PC-3 (cell line): ENCODE data around the gene PPP1R27. TPM values are rescaled to one million over a fixed set of nuclear protein-coding genes. Genes with fewer than 3 reads are reported as not detected.

Source experiments
- ATAC-seq: fragments of 200-7000 bp; cut with Tn5 transposase; 2 replicates; pipeline ENCODE4 v1.9.1; 2020; ENCODE audit warnings: mild to moderate bottlenecking, moderate library complexity
- BruUV-seq: library from RNA; stranded (reverse); fragments of 400-500 nt; replicated peaks from 2 replicates; lab custom pipeline; 2021; lab: Mats Ljungman, UMichigan
- CTCF ChIA-PET: fragments of 300-600 bp; sonication (Branson Sonifier 250); formaldehyde crosslinking; loops from one replicate; lab custom pipeline; 2022; ENCODE audit warnings: antibody characterized with exemption; lab: Charles Lee
- POLR2A ChIA-PET: fragments of 300-600 bp; sonication (Branson Sonifier 250); formaldehyde crosslinking; loops from one replicate; lab custom pipeline; 2022; ENCODE audit warnings: antibody characterized with exemption; ENCODE audit not compliant: unreplicated experiment; lab: Charles Lee
- DNase-seq: peaks from one replicate; pipeline ENCODE4 v3.0.0-alpha.2; 2015
- H2AFZ ChIP-seq: fragments of 300-600 bp; sonication (generic); 2 replicates; pipeline ENCODE4 v1.6.0; 2016; ENCODE audit warnings: antibody characterized with exemption, low read length
- H3F3A ChIP-seq: fragments of 300-600 bp; sonication (generic); one replicate; pipeline ENCODE4 v1.6.0; 2017; ENCODE audit warnings: antibody characterized with exemption, low read length, control low read depth, mild to moderate bottlenecking; ENCODE audit not compliant: unreplicated experiment
- H3K27ac ChIP-seq: fragments of 300-600 bp; sonication (generic); 2 replicates; pipeline ENCODE4 v1.5.1; 2016; ENCODE audit warnings: mild to moderate bottlenecking, low read length
- H3K27me3 ChIP-seq: fragments of 300-600 bp; sonication (generic); 2 replicates; pipeline ENCODE4 v1.6.1; 2016; ENCODE audit warnings: low read length, mixed read lengths
- H3K36me3 ChIP-seq: fragments of 300-600 bp; sonication (generic); 2 replicates; pipeline ENCODE4 v1.6.1; 2016; ENCODE audit warnings: low read depth, mixed run types, low read length, mixed read lengths
- H3K4me1 ChIP-seq: fragments of 300-600 bp; sonication (generic); 2 replicates; pipeline ENCODE4 v1.5.1; 2016; ENCODE audit warnings: low read length; ENCODE audit not compliant: insufficient read depth
- H3K4me2 ChIP-seq: fragments of 300-600 bp; sonication (generic); 2 replicates; pipeline ENCODE4 v1.6.0; 2016; ENCODE audit warnings: low read length
- H3K4me3 ChIP-seq: fragments of 300-600 bp; sonication (generic); 2 replicates; pipeline ENCODE4 v1.5.1; 2016; ENCODE audit warnings: mild to moderate bottlenecking, low read length, mixed read lengths
- H3K79me2 ChIP-seq: fragments of 300-600 bp; sonication (generic); 2 replicates; pipeline ENCODE4 v1.6.1; 2017; ENCODE audit warnings: low read length, mixed read lengths
- H3K9ac ChIP-seq: fragments of 300-600 bp; sonication (generic); 2 replicates; pipeline ENCODE4 v1.6.0; 2016; ENCODE audit warnings: mild to moderate bottlenecking, low read length
- H3K9me2 ChIP-seq: fragments of 300-600 bp; sonication (generic); replicated peaks from 2 replicates; pipeline ENCODE4 v1.6.1; 2016; ENCODE audit warnings: mixed run types, low read length, mixed read lengths
- H3K9me3 ChIP-seq: fragments of 300-600 bp; sonication (generic); 2 replicates; pipeline ENCODE4 v1.6.1; 2016; ENCODE audit warnings: low read length, mixed read lengths
- H4K20me1 ChIP-seq: fragments of 300-600 bp; sonication (generic); 2 replicates; pipeline ENCODE4 v1.6.1; 2016; ENCODE audit warnings: low read length, mixed read lengths
- EZH2 ChIP-seq: fragments of 300-600 bp; sonication (generic); IDR thresholded peaks from one replicate; pipeline ENCODE4 v1.6.1; 2017; ENCODE audit warnings: antibody characterized with exemption, mild to moderate bottlenecking, low read length; ENCODE audit not compliant: unreplicated experiment
- EZH2phosphoT487 ChIP-seq: fragments of 300-600 bp; sonication (generic); IDR thresholded peaks from 2 replicates; pipeline ENCODE4 v1.6.1; 2018; ENCODE audit warnings: mild to moderate bottlenecking, antibody characterized with exemption, low read length, borderline replicate concordance
- intact Hi-C: fragments of 100-400 bp; cut with micrococcal nuclease; formaldehyde crosslinking; loops from 2 replicates; pipeline ENCODE4 v1.9.0; 2023
- total RNA-seq: library from RNA; depleted of rRNA; stranded (reverse); fragments of >200 nt; gene quantifications from 2 replicates; pipeline ENCODE4 v1.2.3, GENCODE V29; 2014
- TF ChIP-seq, protein P1 (sequence below): fragments of 300-600 bp; sonication (generic); conservative IDR thresholded peaks from 2 replicates; pipeline ENCODE4 v1.5.1; 2017; ENCODE audit warnings: antibody characterized with exemption, low read depth, mild to moderate bottlenecking, low read length

PPP1R27 gene
- total RNA-seq, 1 experiment from 2014 or later, result not detected

DNA sequence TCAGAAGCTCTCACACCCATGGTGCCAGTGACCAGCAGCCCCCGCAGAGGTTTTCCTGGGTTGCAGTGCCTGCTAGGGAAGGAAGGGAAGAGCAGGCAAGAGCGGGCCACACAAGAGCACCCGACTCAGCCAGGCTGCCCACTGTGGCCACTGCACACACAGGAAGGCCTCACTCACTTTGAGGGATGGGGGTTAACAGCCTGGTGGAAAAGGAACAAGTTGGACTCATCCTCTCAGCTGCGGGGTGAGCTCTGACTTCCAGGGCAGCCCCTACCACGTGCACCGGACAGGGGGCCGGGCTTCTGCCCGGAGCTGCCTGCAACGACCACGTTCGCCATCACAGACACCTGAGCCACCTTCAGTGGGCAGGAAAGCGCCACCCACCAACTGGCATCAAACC, 17.4 kb upstream of the PPP1R27 start:
- no peak overlapping the region for H3K27ac ChIP-seq
- ATAC-seq (no peak), DNase-seq (no peak)
- no peak overlapping the region for H3K4me2 ChIP-seq
- no peak for TF ChIP-seq EZH2
- no peak for TF ChIP-seq EZH2phosphoT487
- TF ChIP-seq, protein P1, sequence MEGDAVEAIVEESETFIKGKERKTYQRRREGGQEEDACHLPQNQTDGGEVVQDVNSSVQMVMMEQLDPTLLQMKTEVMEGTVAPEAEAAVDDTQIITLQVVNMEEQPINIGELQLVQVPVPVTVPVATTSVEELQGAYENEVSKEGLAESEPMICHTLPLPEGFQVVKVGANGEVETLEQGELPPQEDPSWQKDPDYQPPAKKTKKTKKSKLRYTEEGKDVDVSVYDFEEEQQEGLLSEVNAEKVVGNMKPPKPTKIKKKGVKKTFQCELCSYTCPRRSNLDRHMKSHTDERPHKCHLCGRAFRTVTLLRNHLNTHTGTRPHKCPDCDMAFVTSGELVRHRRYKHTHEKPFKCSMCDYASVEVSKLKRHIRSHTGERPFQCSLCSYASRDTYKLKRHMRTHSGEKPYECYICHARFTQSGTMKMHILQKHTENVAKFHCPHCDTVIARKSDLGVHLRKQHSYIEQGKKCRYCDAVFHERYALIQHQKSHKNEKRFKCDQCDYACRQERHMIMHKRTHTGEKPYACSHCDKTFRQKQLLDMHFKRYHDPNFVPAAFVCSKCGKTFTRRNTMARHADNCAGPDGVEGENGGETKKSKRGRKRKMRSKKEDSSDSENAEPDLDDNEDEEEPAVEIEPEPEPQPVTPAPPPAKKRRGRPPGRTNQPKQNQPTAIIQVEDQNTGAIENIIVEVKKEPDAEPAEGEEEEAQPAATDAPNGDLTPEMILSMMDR, result no peak
- H2AFZ ChIP-seq, result no peak overlapping the region
- CTCF ChIA-PET, result no interaction called here
- peaks cover 62% of the 10 kb centered on the region for H3K79me2 ChIP-seq
- no peaks in the 10 kb centered on the region for H3K9me2 ChIP-seq
- peaks cover 25% of the 10 kb centered on the region for H4K20me1 ChIP-seq
- no peaks in the 10 kb centered on the region for H3F3A ChIP-seq
- H3K4me3 ChIP-seq, result no peak overlapping the region
- H3K4me1 ChIP-seq, result peaks cover 8% of the 10 kb centered on the region; the same call in 1 of the 2 replicates
- BruUV-seq, result no TSS peak
- H3K9ac ChIP-seq, result no peak overlapping the region
- intact Hi-C loops, result no loop called here
- H3K9me3 ChIP-seq, result no peaks in the 10 kb centered on the region
- H3K27me3 ChIP-seq, result no peaks in the 10 kb centered on the region
- POLR2A ChIA-PET, result no interaction called here
- H3K36me3 ChIP-seq, result peaks cover 46% of the 10 kb centered on the region

DNA sequence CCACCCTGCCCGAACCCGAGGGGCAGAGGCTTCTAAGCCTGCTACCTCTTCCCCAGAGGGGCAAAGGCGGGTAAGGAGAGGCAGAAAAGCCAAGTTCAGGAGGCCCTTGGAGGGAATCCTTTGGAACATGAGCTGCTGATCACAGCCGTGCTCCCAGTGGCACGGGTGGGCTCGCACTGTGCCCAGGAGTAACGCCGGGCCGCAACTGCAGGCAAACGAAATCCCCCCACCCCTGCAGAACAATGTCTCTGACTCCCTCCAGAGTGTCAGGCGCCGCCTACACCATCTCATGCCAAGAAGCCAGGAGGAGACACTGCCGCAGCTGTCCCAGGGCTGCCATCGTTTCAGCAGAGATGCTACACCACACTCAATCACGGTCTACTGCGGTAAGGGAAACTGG, 16.6 kb upstream of the PPP1R27 start:
- Histone ChIP-seq H3K4me2 (no peak overlapping the region), H3K9me3 (no peaks in the 10 kb centered on the region), H3K27me3 (no peaks in the 10 kb centered on the region), H3K27ac (no peak overlapping the region), H3K4me3 (no peak overlapping the region), H3F3A (no peaks in the 10 kb centered on the region), H2AFZ (no peak overlapping the region), H3K36me3 (peaks cover 54% of the 10 kb centered on the region), H3K9me2 (no peaks in the 10 kb centered on the region), H4K20me1 (peaks cover 25% of the 10 kb centered on the region), H3K9ac (no peak overlapping the region), H3K79me2 (peaks cover 54% of the 10 kb centered on the region), H3K4me1 (peaks cover 8% of the 10 kb centered on the region; the same call in 1 of the 2 replicates)
- no TSS peak for BruUV-seq
- TF ChIP-seq EZH2phosphoT487 (no peak), EZH2 (no peak)
- TF ChIP-seq, protein P1, result no peak
- ATAC-seq (no peak), DNase-seq (no peak)
- ChIA-PET POLR2A (no interaction called here), CTCF (interaction anchor here (0.6 kb wide), 2 partner anchors 112 to 121 kb away, joined by 4 to 5 read pairs; no protein-coding TSS in a partner anchor)
- intact Hi-C loops, result no loop called here

DNA sequence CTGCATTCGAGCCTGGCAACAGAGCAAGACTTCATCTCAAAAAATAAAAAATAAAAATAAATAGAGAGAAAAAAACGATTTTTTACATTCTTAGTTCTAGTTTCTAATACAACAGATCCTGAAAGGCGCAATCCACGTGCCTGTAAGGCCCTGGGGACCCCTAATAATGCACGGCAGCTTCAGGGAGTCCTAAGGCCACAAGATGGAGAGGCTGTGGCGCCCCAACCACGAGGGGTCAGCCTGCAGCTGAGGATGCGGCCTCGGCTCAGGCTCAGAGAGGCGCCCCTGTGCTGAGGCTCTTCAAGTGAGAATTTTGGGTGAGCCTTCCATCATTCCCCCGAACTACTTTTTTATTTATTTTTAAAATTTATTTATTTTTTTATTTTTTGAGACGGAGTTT, 14.6 kb upstream of the PPP1R27 start:
- BruUV-seq, result no TSS peak
- ChIA-PET CTCF (no interaction called here), POLR2A (no interaction called here)
- Histone ChIP-seq H3K9me2 (no peaks in the 10 kb centered on the region), H3K27ac (no peak overlapping the region), H3K79me2 (peaks cover 35% of the 10 kb centered on the region), H3K27me3 (no peaks in the 10 kb centered on the region), H3K4me3 (no peak overlapping the region), H3K4me2 (no peak overlapping the region), H4K20me1 (peaks cover 14% of the 10 kb centered on the region; the same call in 1 of the 2 replicates), H3K4me1 (no peaks in the 10 kb centered on the region), H3K9ac (no peak overlapping the region), H3K36me3 (peaks cover 62% of the 10 kb centered on the region), H3K9me3 (no peaks in the 10 kb centered on the region), H3F3A (no peaks in the 10 kb centered on the region), H2AFZ (no peak overlapping the region)
- intact Hi-C loops, result no loop called here
- ATAC-seq (no peak), DNase-seq (no peak)
- TF ChIP-seq, protein P1, result no peak
- no peak for TF ChIP-seq EZH2
- TF ChIP-seq EZH2phosphoT487, result no peak
